ENCODE measurements around the gene CNPY1. TPM values are rescaled to one million over a fixed set of nuclear protein-coding genes. Genes with fewer than 3 reads are reported as not detected.

Gene CNPY1
- total RNA-seq, 2 donors from 2014 or later: not detected

- TF ChIP-seq POLR2AphosphoS5 (IDR thresholded peaks at IDR 0.05) (no peak), CTCF (IDR thresholded peaks at IDR 0.05) (no peak), POLR2A (IDR thresholded peaks at IDR 0.05) (no peak)
- DNase-seq (ENCODE audit: low spot score): no peak
- H3K4me3 ChIP-seq: no peak overlapping the region
- H3K9me3 ChIP-seq: no peaks in the 10 kb centered on the region
- H3K36me3 ChIP-seq: no peaks in the 10 kb centered on the region
- no peaks in the 10 kb centered on the region for H3K4me1 ChIP-seq (replicated peaks)
- intact Hi-C loops (cut with DNase I): no loop called here
- H3K27me3 ChIP-seq (replicated peaks; ENCODE audit: insufficient read depth): peaks cover 45% of the 10 kb centered on the region
- H3K27ac ChIP-seq: no peak overlapping the region
- WGBS: 18% methylated on average over 4 of the region's 4 CpGs
Measured at GRCh38 chr7:155512246-155512887, 34.0 kb downstream of the CNPY1 start.

GRCh38 chr7:155511702-155511996, 34.7 kb downstream of the CNPY1 start:
- no peaks in the 10 kb centered on the region for H3K9me3 ChIP-seq
- WGBS: 17% methylated on average over 5 of the region's 5 CpGs
- TF ChIP-seq POLR2AphosphoS5 (IDR thresholded peaks at IDR 0.05) (no peak), POLR2A (IDR thresholded peaks at IDR 0.05) (no peak), CTCF (IDR thresholded peaks at IDR 0.05) (no peak)
- no peak overlapping the region for H3K4me3 ChIP-seq
- no peak for DNase-seq (ENCODE audit: low spot score)
- H3K36me3 ChIP-seq: no peaks in the 10 kb centered on the region
- H3K27me3 ChIP-seq (replicated peaks; ENCODE audit: insufficient read depth): peaks cover 51% of the 10 kb centered on the region
- H3K27ac ChIP-seq: no peak overlapping the region
- H3K4me1 ChIP-seq (replicated peaks): no peaks in the 10 kb centered on the region
- intact Hi-C loops (cut with DNase I): no loop called here

GRCh38 chr7:155510975-155511701, 35.2 kb downstream of the CNPY1 start:
- WGBS: 7% methylated on average over 6 of the region's 6 CpGs
- H3K27me3 ChIP-seq (replicated peaks; ENCODE audit: insufficient read depth): peaks cover 48% of the 10 kb centered on the region

GRCh38 chr7:155509725-155510551, 36.4 kb downstream of the CNPY1 start:
- Histone ChIP-seq H3K27me3 (replicated peaks; ENCODE audit: insufficient read depth) (peaks cover 51% of the 10 kb centered on the region), H3K4me3 (no peak overlapping the region), H3K4me1 (replicated peaks) (no peaks in the 10 kb centered on the region), H3K27ac (no peak overlapping the region), H3K9me3 (no peaks in the 10 kb centered on the region), H3K36me3 (no peaks in the 10 kb centered on the region)
- WGBS: 4% methylated on average over 67 of the region's 68 CpGs
- intact Hi-C loops (cut with DNase I): no loop called here
- DNase-seq (ENCODE audit: low spot score): no peak
- no peak for TF ChIP-seq POLR2AphosphoS5 (IDR thresholded peaks at IDR 0.05)
- no peak for TF ChIP-seq CTCF (IDR thresholded peaks at IDR 0.05)
- TF ChIP-seq POLR2A (IDR thresholded peaks at IDR 0.05): no peak

More at GRCh38 chr7:155510975-155511701, 35.2 kb downstream of the CNPY1 start:
- H3K27ac ChIP-seq: no peak overlapping the region
- no peaks in the 10 kb centered on the region for H3K4me1 ChIP-seq (replicated peaks)
- intact Hi-C loops (cut with DNase I): no loop called here
- no peaks in the 10 kb centered on the region for H3K9me3 ChIP-seq
- H3K36me3 ChIP-seq: no peaks in the 10 kb centered on the region
- H3K4me3 ChIP-seq: no peak overlapping the region
- no peak for DNase-seq (ENCODE audit: low spot score)
- no peak for TF ChIP-seq POLR2A (IDR thresholded peaks at IDR 0.05)
- TF ChIP-seq POLR2AphosphoS5 (IDR thresholded peaks at IDR 0.05): no peak
- no peak for TF ChIP-seq CTCF (IDR thresholded peaks at IDR 0.05)
